HG03432 (cell line): ENCODE results near the gene GPM6B.

Experiments used
- ATAC-seq: cut with Tn5 transposase; IDR thresholded peaks from one replicate; pipeline ENCODE4 v1.9.1; 2021; ENCODE audit warnings: mild to moderate bottlenecking, moderate library complexity; ENCODE audit not compliant: unreplicated experiment

GPM6B gene

DNA sequence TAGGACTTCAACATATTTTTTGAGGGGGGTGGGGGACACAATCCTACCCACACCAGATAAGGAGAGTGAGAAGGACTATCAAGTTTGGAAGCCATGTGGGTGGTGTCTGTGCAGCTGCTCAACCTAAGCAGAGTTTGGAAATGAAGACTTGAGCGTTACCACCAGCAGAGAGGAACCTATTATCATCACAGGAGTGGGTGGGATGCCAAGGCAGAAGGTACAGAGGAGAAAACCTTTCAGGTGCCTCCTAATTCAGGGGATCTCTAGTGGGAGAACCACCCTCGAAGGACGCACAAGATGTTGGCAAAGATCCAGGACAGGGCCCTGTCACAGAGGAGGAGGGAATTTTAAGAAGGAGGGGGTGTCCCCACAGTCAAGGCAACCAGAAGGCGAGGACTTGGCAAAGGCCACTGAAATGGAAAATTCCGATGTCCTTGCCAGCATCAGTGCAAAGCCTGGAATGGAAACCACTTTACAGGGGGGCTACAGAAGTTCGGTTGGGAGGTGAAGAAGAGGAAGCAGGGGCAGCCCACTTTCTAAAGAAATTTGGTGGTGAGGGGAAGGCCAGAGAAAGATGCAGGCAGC lies 8.4 kb upstream of the GPM6B start:
- ATAC-seq = no peak

- no peak for ATAC-seq
Measured at GRCh38 chrX:13824746-13825145, 7.9 kb upstream of the GPM6B start.

DNA sequence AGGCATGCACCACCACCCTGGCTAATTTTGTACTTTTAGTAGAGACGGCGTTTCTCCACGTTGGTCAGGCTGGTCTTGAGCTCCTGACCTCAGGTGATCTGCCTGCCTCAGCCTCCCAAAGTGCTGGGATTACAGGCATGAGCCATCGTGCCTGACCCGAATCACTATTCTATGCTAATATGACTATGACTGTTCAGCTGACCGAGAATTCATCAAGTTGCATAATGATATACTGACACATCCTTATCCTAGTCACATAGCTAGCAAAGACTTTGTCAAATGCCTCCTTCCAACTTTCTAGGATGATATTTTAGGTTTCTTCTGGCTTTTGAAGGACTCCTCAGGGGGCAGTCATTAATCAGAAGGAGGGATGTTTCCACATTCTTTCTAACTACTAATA lies 4.8 kb upstream of the GPM6B start:
- ATAC-seq = no peak

DNA sequence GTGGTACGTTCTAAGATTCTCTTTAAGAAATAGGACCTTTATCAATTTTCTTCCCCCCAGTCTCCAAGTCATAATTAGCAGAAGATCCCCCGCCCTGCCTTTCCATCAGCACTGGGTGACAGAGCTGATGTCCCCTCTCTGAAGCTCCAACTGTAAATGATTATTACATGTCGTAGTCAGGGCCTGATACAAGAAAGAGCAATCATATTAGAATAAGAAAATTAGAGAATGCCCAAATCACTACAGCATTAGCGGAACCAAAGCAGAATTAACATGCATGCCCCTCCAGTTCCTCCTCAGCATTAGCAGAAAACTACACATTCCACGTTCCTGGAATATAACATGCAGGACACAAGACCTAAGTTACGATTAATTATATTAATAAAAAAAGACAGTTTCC lies 717 bp downstream of the GPM6B start:
- no peak for ATAC-seq

- no peak for ATAC-seq
Measured at GRCh38 chrX:13815664-13816063, 1.2 kb downstream of the GPM6B start.

DNA sequence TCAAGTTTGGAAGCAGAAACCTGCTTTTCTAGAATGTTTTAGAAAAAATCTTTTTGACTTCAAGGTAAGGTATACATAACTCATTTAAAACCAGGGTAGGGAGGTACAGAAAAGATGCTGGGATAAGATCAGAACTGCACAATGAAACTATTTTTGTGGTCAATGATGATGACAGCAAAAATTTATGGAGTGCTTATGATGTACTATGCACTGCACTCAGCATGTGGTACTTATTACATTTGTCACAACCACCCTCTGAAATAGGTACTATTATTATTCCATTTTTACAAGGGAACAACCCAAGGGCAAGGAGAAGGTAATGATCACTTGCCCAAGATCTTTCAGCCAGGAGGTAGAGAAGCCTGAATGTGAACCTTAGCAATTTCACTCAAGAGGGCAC lies 8.0 kb downstream of the GPM6B start:
- ATAC-seq = no peak

- ATAC-seq = no peak
Measured at GRCh38 chrX:13808293-13808692, 8.6 kb downstream of the GPM6B start.

GRCh38 chrX:13805241-13805640 lies 11.7 kb downstream of the GPM6B start:
- ATAC-seq = no peak

DNA sequence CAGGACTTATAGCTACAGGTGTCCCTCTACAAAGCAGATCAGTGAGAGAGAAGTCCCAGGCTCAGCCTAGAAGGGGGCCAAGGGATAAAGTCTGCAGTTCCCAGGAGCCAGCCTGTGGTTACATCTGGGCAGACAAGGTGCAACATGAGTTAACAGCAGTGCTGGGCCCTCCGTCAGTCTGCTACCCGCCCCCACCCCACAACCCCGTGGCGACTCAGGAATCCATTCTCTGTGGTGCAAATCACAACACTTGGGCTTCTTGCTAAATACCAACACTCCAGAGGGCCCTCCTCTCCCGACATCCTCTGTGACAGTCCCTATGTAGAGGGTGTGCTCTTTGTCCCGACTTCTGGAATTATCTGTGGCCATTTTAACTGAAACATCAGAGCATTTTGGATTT lies 13.8 kb downstream of the GPM6B start:
- ATAC-seq = no peak

- no peak for ATAC-seq
Measured at GRCh38 chrX:13798184-13798583, 18.7 kb downstream of the GPM6B start.

GRCh38 chrX:13797512-13797911 lies 19.4 kb downstream of the GPM6B start:
- ATAC-seq = no peak

GRCh38 chrX:13794417-13794816 lies 22.5 kb downstream of the GPM6B start:
- no peak for ATAC-seq

- ATAC-seq = no peak
Measured at GRCh38 chrX:13793897-13794296, 23.0 kb downstream of the GPM6B start.

GRCh38 chrX:13791559-13791958 lies 25.3 kb downstream of the GPM6B start:
- ATAC-seq = no peak

DNA sequence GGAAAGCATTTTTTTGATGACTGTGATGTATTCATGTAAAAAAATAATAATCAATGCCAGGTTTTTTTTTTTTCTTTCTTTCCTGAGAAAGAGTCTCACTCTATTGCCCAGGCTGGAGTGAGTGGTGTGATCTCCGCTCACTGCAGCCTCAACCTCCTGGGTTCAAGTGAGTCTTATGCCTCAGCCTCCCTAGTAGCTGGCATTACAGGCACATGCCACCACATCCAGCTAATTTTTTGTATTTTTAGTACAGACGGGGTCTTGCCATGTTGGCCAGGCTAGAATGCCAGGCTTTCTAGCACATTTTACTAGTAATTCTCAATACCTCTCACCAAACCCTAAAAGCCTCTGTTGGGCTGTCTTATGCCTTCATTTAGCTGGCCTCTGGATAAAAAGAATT lies 25.7 kb downstream of the GPM6B start:
- no peak for ATAC-seq

GRCh38 chrX:13790206-13791131 lies 26.4 kb downstream of the GPM6B start:
- no peak for ATAC-seq

GRCh38 chrX:13786048-13786447 lies 30.8 kb downstream of the GPM6B start:
- ATAC-seq = no peak

GRCh38 chrX:13780868-13781427 lies 35.9 kb downstream of the GPM6B start:
- ATAC-seq = no peak

DNA sequence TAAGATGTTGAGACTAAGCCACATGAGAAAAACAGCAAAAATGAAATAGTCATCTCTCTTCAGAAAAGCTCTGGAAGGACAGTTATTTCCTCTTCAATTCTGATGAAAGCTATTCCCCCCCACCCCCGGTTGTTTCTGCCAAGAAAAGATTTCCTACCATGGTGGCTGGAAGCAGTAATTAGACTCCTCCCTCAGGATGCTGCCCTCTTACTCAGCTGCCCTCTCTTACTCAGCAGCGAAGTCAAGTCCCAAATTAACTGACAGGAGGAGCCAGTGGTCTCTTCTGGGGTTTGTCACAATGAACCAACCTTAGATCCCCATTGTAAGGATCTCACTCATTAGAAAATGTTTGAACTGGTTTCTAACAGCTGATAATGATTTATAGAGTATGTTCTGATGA lies 38.0 kb downstream of the GPM6B start:
- no peak for ATAC-seq

GRCh38 chrX:13776387-13776786 lies 40.5 kb downstream of the GPM6B start:
- no peak for ATAC-seq

- ATAC-seq = no peak
Measured at GRCh38 chrX:13775837-13776236, 41.1 kb downstream of the GPM6B start.

- ATAC-seq = no peak
Measured at GRCh38 chrX:13774696-13775095, 42.2 kb downstream of the GPM6B start.
